Cardiac muscle cell (in vitro differentiated cells and primary cell): ENCODE measurements around the gene HMGN2. TPM values are rescaled to one million over a fixed set of nuclear protein-coding genes. Genes with fewer than 3 reads are reported as not detected.
A peak's percentile ranks its signal among the peaks of the same experiment; 100 is the strongest.

Source experiments
- DNase-seq, 2 donors: peaks; one replicate each; pipeline versions ENCODE4 v3.0.0 to v3.0.0-alpha.2; 2010 to 2017; ENCODE audit warnings: low read depth in 1 of 2, low spot score in 1 of 2
- H3K27ac ChIP-seq: fragments of 200-600 bp; sonication (generic); 2 replicates; pipeline ENCODE4 v1.5.1; 2016
- H3K27me3 ChIP-seq: fragments of 200-600 bp; sonication (generic); 2 replicates; pipeline ENCODE4 v1.6.0; 2016; ENCODE audit warnings: control low read depth
- H3K36me3 ChIP-seq: fragments of 200-600 bp; sonication (generic); 2 replicates; pipeline ENCODE4 v1.5.1; 2016; ENCODE audit warnings: control low read depth
- H3K4me1 ChIP-seq: fragments of 200-600 bp; sonication (generic); 2 replicates; pipeline ENCODE4 v1.8.1; 2017; ENCODE audit warnings: low read depth, mild to moderate bottlenecking, mixed run types
- H3K4me3 ChIP-seq: fragments of 200-600 bp; sonication (generic); 2 replicates; pipeline ENCODE4 v1.5.1; 2016; ENCODE audit warnings: mild to moderate bottlenecking
- H3K9me3 ChIP-seq: fragments of 200-600 bp; sonication (generic); 2 replicates; pipeline ENCODE4 v1.5.1; 2017; ENCODE audit warnings: low read depth, mild to moderate bottlenecking, control low read depth
- CTCF ChIP-seq: IDR thresholded peaks from 2 replicates; pipeline ENCODE4 v1.5.1; 2012; ENCODE audit warnings: low read depth, mild to moderate bottlenecking, low read length
- polyA plus RNA-seq: library from polyadenylated mRNA; unstranded; fragments of >200 nt; fragmentation: Nextera tagmentation; extraction: Ambion mirVana; gene quantifications from 2 replicates; pipeline ENCODE4 v1.2.1, GENCODE V29; 2016
- total RNA-seq: library from RNA; depleted of rRNA; stranded (reverse); fragments of >200 nt; gene quantifications from 2 replicates; pipeline ENCODE4 v1.2.3, GENCODE V29; 2016

Gene HMGN2
- total and polyA plus RNA-seq, 2 experiments from 2014 or later, result 533 to 792 TPM

DNA sequence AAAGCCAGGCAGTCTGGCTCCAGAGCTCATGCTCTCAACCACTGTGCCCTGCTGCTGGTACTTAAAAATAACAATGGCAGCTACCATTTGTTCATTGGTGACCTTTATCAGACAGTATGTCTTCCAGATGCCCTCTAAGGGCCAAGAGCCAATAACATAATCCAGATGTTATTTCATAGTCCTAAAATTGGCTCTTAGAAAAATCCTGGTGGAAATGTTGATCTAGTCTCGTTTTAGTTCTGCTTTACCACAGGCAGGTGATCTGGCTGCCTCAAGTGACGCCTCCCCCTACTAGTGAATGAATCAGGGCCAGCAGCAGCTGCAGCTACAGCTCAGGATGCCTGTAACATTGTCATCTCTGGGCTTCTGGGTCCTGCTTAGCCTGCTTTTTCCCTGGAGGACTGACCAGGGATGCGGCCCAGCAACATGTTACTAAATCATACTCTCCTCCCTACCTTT lies 12.6 kb upstream of the HMGN2 start:
- Histone ChIP-seq H3K27me3 (no peaks in the 10 kb centered on the region), H3K4me3 (no peak overlapping the region), H3K36me3 (peaks cover 17% of the 10 kb centered on the region), H3K9me3 (no peaks in the 10 kb centered on the region), H3K27ac (peak overlapping the region; percentile 7), H3K4me1 (no peaks in the 10 kb centered on the region)
- no peak for TF ChIP-seq CTCF
- no peak for DNase-seq

GRCh38 chr1:26468911-26469310 lies 3.3 kb upstream of the HMGN2 start:
- H3K27ac ChIP-seq, result no peak overlapping the region
- TF ChIP-seq CTCF, result no peak
- H3K36me3 ChIP-seq, result peaks cover 29% of the 10 kb centered on the region
- no peak for DNase-seq
- no peaks in the 10 kb centered on the region for H3K27me3 ChIP-seq
- H3K4me1 ChIP-seq, result peaks cover 6% of the 10 kb centered on the region
- no peaks in the 10 kb centered on the region for H3K9me3 ChIP-seq
- H3K4me3 ChIP-seq, result no peak overlapping the region

DNA sequence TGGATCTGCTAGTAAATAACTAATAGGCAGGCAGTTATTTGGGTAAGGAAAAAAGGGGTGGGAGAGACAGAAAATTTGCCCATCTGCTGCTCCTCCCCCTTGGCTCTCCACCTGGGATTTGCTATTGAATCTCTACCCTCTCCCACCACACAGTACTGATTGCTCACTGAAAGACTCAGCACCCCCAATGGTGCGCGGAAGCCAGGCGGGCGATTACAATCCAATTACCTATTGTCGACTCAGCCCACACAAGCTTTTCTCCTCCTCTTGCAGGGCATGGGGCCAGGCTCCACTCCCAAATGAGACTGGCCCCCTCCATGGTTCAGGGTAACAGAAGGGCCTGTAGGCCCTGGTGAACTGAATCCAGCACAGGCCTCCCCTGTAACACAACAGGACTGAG lies 2.7 kb upstream of the HMGN2 start:
- H3K36me3 ChIP-seq, result peaks cover 35% of the 10 kb centered on the region
- DNase-seq, result no peak
- H3K27me3 ChIP-seq, result no peaks in the 10 kb centered on the region
- H3K4me1 ChIP-seq, result peaks cover 6% of the 10 kb centered on the region
- no peaks in the 10 kb centered on the region for H3K9me3 ChIP-seq
- no peak for TF ChIP-seq CTCF
- no peak overlapping the region for H3K27ac ChIP-seq
- no peak overlapping the region for H3K4me3 ChIP-seq

DNA sequence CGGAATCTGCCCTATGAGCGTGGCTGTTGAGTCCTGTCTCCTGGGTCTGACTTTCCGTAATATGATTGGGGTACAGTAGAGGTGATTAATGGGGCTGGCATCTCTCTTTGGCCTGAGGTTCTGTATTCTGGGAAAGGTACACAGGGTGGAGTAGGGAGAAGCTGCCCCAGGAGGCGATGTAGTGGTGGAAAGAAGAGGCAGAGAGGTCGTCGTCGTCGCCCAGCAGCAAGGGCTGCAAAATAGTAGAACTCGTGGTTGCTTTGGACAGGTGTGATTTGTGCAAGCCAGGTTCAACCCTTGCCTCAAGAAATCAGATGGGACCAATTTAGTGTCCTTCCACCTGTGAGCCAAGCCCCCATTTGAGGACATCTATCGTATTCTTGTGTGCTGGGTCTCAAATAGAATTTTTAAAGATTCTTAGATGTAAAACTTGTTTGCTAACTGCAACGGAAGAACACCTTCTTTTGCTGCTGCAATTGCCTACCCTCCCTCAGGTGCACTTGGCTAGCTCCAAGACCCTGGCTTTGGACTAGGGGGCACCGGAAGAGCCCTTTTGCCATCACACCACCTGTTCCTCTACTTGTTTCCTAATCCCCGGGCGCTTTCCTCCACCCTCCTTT lies 1.3 kb upstream of the HMGN2 start:
- Histone ChIP-seq H3K27ac (no peak overlapping the region), H3K36me3 (peaks cover 30% of the 10 kb centered on the region), H3K4me3 (peak overlapping the region; percentile 97), H3K4me1 (peaks cover 6% of the 10 kb centered on the region), H3K27me3 (no peaks in the 10 kb centered on the region), H3K9me3 (no peaks in the 10 kb centered on the region)
- DNase-seq, result no peak
- TF ChIP-seq CTCF, result no peak

GRCh38 chr1:26471498-26472319 lies 531 bp upstream of the HMGN2 start:
- Histone ChIP-seq H3K9me3 (no peaks in the 10 kb centered on the region), H3K36me3 (peaks cover 32% of the 10 kb centered on the region), H3K4me1 (peaks cover 6% of the 10 kb centered on the region), H3K4me3 (peak overlapping the region; percentile 97), H3K27me3 (no peaks in the 10 kb centered on the region), H3K27ac (peak overlapping the region; percentile 97)
- no peak for TF ChIP-seq CTCF
- peak; percentile 78 to 81 for DNase-seq
